HG03039 (cell line): ENCODE measurements around the gene AASDHPPT.
"Not testable (repeated sequence)": the region's sequence is repeated elsewhere in the genome, so short reads cannot be mapped to it uniquely, and the experiment has no call there.

Experiments
- ATAC-seq: cut with Tn5 transposase; IDR thresholded peaks from one replicate; pipeline ENCODE4 v1.9.1; 2021; ENCODE audit warnings: mild to moderate bottlenecking, moderate library complexity; ENCODE audit not compliant: unreplicated experiment

The AASDHPPT gene

GRCh38 chr11:106077609-106078455, at the start of gene AASDHPPT:
Gene AASDHPPT (plus strand): TSS chr11:106077662. CDS start chr11:106077711, 49 bp downstream.
- peak; percentile 11 for ATAC-seq

GRCh38 chr11:106030609-106031008, 46.9 kb upstream of the AASDHPPT start:
- no peak for ATAC-seq

- ATAC-seq, result no peak
These were observed 46.2 kb upstream of the AASDHPPT start for GRCh38 chr11:106031202-106031810.

GRCh38 chr11:106031936-106032335, 45.5 kb upstream of the AASDHPPT start:
- ATAC-seq, result no peak

- no peak for ATAC-seq
These were observed 44.6 kb upstream of the AASDHPPT start for GRCh38 chr11:106032861-106033260.

- no peak for ATAC-seq
These were observed 33.9 kb upstream of the AASDHPPT start for GRCh38 chr11:106043540-106043939.

GRCh38 chr11:106047631-106048030, 29.8 kb upstream of the AASDHPPT start:
- ATAC-seq, result no peak

- no peak for ATAC-seq
These were observed 27.6 kb upstream of the AASDHPPT start for GRCh38 chr11:106049727-106050476.

GRCh38 chr11:106051103-106051502, 26.4 kb upstream of the AASDHPPT start:
- ATAC-seq, result no peak

- not testable (repeated sequence) for ATAC-seq
These were observed 19.1 kb upstream of the AASDHPPT start for GRCh38 chr11:106058377-106058776.

- no peak for ATAC-seq
These were observed 17.8 kb upstream of the AASDHPPT start for GRCh38 chr11:106059617-106060016.

GRCh38 chr11:106061249-106061784, 16.1 kb upstream of the AASDHPPT start:
- ATAC-seq, result no peak

- no peak for ATAC-seq
These were observed 15.2 kb upstream of the AASDHPPT start for GRCh38 chr11:106061954-106062949.

GRCh38 chr11:106063009-106063408, 14.5 kb upstream of the AASDHPPT start:
- peak; percentile 40 for ATAC-seq

- no peak for ATAC-seq
These were observed 6.9 kb upstream of the AASDHPPT start for GRCh38 chr11:106070606-106071005.

GRCh38 chr11:106072804-106073203, 4.7 kb upstream of the AASDHPPT start:
- ATAC-seq, result no peak

- no peak for ATAC-seq
These were observed 1.1 kb upstream of the AASDHPPT start for GRCh38 chr11:106076171-106076918.

- ATAC-seq, result peak; percentile 97
These were observed 398 bp upstream of the AASDHPPT start, which contains the start of gene KBTBD3 for GRCh38 chr11:106076919-106077608. Gene KBTBD3 (minus strand): TSS chr11:106077347. CDS start chr11:106059097, 18,250 bp downstream.

- no peak for ATAC-seq
These were observed 4.6 kb downstream of the AASDHPPT start for GRCh38 chr11:106082096-106082495.
